Fibroblast of lung (primary cell): Measurements from ENCODE around the gene CNDP1. TPM values are rescaled to one million over a fixed set of nuclear protein-coding genes. Genes with fewer than 3 reads are reported as not detected.

Source experiments
- DNase-seq, 2 donors: peaks; one replicate each; pipeline versions ENCODE4 v3.0.0 to v3.0.0-alpha.2; 2010; ENCODE audit warnings: low read depth in 2 of 2
- H2AFZ ChIP-seq: 2 replicates; pipeline ENCODE4 v1.5.1; 2012; ENCODE audit warnings: low read length, control low read depth, inconsistent platforms
- H3K27ac ChIP-seq: 2 replicates; pipeline ENCODE4 v1.5.1; 2011; ENCODE audit warnings: low read length, control low read depth; ENCODE audit not compliant: insufficient read depth
- H3K27me3 ChIP-seq: 2 replicates; pipeline ENCODE4 v1.5.1; 2011; ENCODE audit warnings: mild to moderate bottlenecking, low read length; ENCODE audit not compliant: control insufficient read depth, insufficient read depth
- H3K36me3 ChIP-seq: 2 replicates; pipeline ENCODE4 v1.5.1; 2011; ENCODE audit warnings: low read length; ENCODE audit not compliant: control insufficient read depth, insufficient read depth
- H3K4me1 ChIP-seq: 2 replicates; pipeline ENCODE4 v1.5.1; 2011; ENCODE audit warnings: low read length; ENCODE audit not compliant: control insufficient read depth, insufficient read depth; ENCODE audit errors: extremely low read depth
- H3K4me2 ChIP-seq: 2 replicates; pipeline ENCODE4 v1.5.1; 2011; ENCODE audit warnings: low read length, control low read depth; ENCODE audit not compliant: insufficient read depth; ENCODE audit errors: extremely low read depth
- H3K4me3 ChIP-seq, 4 experiments: fragments of 200-600 bp in 1 of 4; sonication (generic) in 1 of 4; replicated peaks in 1 of 4; 2 replicates each; pipeline ENCODE4 v1.5.1; 2011 to 2016; ENCODE audit warnings: low read length in 4 of 4, low read depth in 3 of 4, mild to moderate bottlenecking in 3 of 4, control low read depth in 2 of 4, inconsistent platforms in 1 of 4, mixed read lengths in 1 of 4; ENCODE audit not compliant: insufficient read depth in 1 of 4; ENCODE audit errors: control extremely low read depth in 1 of 4
- H3K79me2 ChIP-seq: 2 replicates; pipeline ENCODE4 v1.5.1; 2012; ENCODE audit warnings: mild to moderate bottlenecking, low read length, inconsistent platforms; ENCODE audit not compliant: control insufficient read depth, insufficient read depth
- H3K9ac ChIP-seq: 2 replicates; pipeline ENCODE4 v1.5.1; 2011; ENCODE audit warnings: mild to moderate bottlenecking, low read length, control low read depth; ENCODE audit not compliant: insufficient read depth
- H3K9me3 ChIP-seq: 2 replicates; pipeline ENCODE4 v1.5.1; 2012; ENCODE audit warnings: low read depth, low read length; ENCODE audit not compliant: control insufficient read depth, insufficient read depth
- H4K20me1 ChIP-seq: 2 replicates; pipeline ENCODE4 v1.5.1; 2011; ENCODE audit warnings: low read length; ENCODE audit not compliant: control insufficient read depth, insufficient read depth; ENCODE audit errors: extremely low read depth
- EZH2 ChIP-seq: IDR thresholded peaks from 2 replicates; pipeline ENCODE4 v1.5.1; 2012; ENCODE audit warnings: low read length, control low read depth, mild to moderate bottlenecking; ENCODE audit errors: missing control alignments
- polyA plus RNA-seq, 2 donors: library from polyadenylated mRNA; depleted of rRNA in 1 of 2; stranded (reverse) in 1 of 2; unstranded in 1 of 2; fragments of >200 nt; gene quantifications; 2 replicates each; pipeline ENCODE4 v1.2.1, GENCODE V29; 2011 to 2012; ENCODE audit warnings: missing spikeins in 1 of 2
- total RNA-seq: library from RNA; depleted of rRNA; stranded (reverse); fragments of >200 nt; gene quantifications from 2 replicates; pipeline ENCODE4 v1.2.1, GENCODE V29; 2014
- TF ChIP-seq, protein P1 (sequence below), 2 donors: IDR thresholded peaks in 1 of 2; conservative IDR thresholded peaks in 1 of 2; 1 replicate in 1 of 2; 2 replicates in 1 of 2; pipeline ENCODE4 v1.5.1; 2011 to 2012; ENCODE audit warnings: low read length in 2 of 2, control low read depth in 1 of 2, inconsistent platforms in 1 of 2, low read depth in 1 of 2, mild to moderate bottlenecking in 1 of 2

The CNDP1 gene
- total and polyA plus RNA-seq, 2 donors (not counting 1 experiment from before 2014, with no cell fraction given) = not detected

DNA sequence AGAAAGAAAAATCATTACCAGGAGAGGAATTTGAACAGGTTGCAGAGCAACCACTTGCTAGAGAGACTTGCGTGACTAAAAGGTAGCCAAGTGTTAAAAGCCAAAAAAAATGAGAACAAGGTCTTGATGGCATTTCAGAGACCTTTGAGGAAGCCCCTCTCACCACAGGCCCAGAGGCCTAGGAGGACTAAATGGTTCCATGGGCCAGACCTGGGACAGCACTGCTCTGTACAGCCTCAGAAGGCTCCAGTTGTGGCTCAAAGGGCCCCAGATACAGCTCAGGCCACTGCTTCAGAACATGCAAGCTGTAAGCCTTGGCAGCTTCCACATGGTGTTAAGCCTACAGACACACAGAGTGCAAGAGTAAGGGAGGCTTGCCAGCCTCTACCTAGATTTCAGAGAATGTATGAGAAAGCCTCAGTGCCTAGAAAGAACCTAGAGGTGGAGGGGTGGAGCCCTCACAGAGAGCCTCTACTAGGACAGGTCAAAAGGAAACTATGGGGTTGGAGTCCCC, 15.3 kb downstream of the CNDP1 start:
- peaks cover 4% of the 10 kb centered on the region for H3K4me1 ChIP-seq
- H3K4me3 ChIP-seq = no peak overlapping the region
- H3K79me2 ChIP-seq = no peaks in the 10 kb centered on the region
- no peak overlapping the region for H3K4me2 ChIP-seq
- TF ChIP-seq EZH2 = no peak
- TF ChIP-seq, protein P1, sequence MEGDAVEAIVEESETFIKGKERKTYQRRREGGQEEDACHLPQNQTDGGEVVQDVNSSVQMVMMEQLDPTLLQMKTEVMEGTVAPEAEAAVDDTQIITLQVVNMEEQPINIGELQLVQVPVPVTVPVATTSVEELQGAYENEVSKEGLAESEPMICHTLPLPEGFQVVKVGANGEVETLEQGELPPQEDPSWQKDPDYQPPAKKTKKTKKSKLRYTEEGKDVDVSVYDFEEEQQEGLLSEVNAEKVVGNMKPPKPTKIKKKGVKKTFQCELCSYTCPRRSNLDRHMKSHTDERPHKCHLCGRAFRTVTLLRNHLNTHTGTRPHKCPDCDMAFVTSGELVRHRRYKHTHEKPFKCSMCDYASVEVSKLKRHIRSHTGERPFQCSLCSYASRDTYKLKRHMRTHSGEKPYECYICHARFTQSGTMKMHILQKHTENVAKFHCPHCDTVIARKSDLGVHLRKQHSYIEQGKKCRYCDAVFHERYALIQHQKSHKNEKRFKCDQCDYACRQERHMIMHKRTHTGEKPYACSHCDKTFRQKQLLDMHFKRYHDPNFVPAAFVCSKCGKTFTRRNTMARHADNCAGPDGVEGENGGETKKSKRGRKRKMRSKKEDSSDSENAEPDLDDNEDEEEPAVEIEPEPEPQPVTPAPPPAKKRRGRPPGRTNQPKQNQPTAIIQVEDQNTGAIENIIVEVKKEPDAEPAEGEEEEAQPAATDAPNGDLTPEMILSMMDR (conservative IDR thresholded peaks at IDR 0.05 in 1 of 2, IDR thresholded peaks at IDR 0.05 in 1 of 2; ENCODE audit: low read depth in 1 of 2, low read length in 2 of 2) = no peak
- no peak overlapping the region for H3K27ac ChIP-seq
- no peak for DNase-seq
- H3K27me3 ChIP-seq = no peaks in the 10 kb centered on the region
- H3K9me3 ChIP-seq = no peaks in the 10 kb centered on the region
- no peak overlapping the region for H3K9ac ChIP-seq
- H4K20me1 ChIP-seq = no peaks in the 10 kb centered on the region
- H3K36me3 ChIP-seq = no peaks in the 10 kb centered on the region
- H2AFZ ChIP-seq = no peak overlapping the region

DNA sequence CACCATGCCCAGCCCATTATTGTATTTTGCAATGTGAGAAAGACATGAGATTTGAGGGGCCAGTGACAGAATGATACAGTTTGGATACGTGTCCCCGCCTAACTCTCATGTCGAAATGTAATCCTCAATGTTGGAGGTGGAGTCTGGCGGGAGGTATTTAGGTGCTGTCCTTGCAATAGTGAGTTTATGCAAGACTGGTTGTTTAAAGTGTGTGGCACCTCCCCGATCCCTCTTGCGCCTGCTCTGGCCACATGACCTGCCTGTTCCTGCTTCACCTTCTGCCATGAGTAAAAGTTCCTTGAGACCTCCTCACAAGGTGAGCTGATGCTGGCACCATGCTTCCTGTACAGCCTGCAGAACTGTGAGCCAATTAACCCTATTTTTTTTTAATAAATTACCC, 16.6 kb downstream of the CNDP1 start:
- Histone ChIP-seq H2AFZ (no peak overlapping the region), H3K36me3 (no peaks in the 10 kb centered on the region), H3K4me2 (no peak overlapping the region), H3K9me3 (no peaks in the 10 kb centered on the region), H3K4me1 (peaks cover 4% of the 10 kb centered on the region), H3K27ac (no peak overlapping the region), H3K4me3 (no peak overlapping the region), H4K20me1 (no peaks in the 10 kb centered on the region), H3K9ac (no peak overlapping the region), H3K27me3 (no peaks in the 10 kb centered on the region), H3K79me2 (no peaks in the 10 kb centered on the region)
- DNase-seq = no peak
- TF ChIP-seq EZH2 = no peak
- TF ChIP-seq, protein P1 (conservative IDR thresholded peaks at IDR 0.05 in 1 of 2, IDR thresholded peaks at IDR 0.05 in 1 of 2; ENCODE audit: low read depth in 1 of 2, low read length in 2 of 2) = no peak

DNA sequence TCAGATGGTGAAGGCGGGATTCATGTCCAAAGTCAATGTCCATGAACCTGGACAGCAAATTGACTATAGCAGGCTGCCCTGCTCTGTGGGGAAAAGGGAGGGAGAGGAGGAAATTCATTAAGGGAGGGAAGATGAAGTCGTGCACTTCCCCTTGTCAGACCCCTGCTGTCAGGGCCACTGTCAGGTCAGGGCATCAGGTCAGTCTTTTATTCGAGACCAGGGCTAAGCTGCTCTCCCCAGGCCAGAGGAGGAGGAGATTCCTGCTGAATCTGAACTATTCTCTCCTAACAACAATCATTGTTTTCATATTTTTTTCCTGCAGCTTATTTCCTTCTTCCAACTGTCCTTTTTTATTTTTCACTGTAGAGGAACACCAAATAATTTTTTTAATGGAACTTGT, 17.2 kb downstream of the CNDP1 start:
- Histone ChIP-seq H3K4me3 (no peak overlapping the region), H3K27me3 (no peaks in the 10 kb centered on the region), H3K27ac (no peak overlapping the region), H3K9ac (no peak overlapping the region), H3K4me2 (no peak overlapping the region), H3K79me2 (no peaks in the 10 kb centered on the region), H3K9me3 (no peaks in the 10 kb centered on the region), H3K4me1 (peaks cover 3% of the 10 kb centered on the region), H4K20me1 (no peaks in the 10 kb centered on the region), H2AFZ (no peak overlapping the region), H3K36me3 (no peaks in the 10 kb centered on the region)
- DNase-seq = no peak
- no peak for TF ChIP-seq EZH2
- TF ChIP-seq, protein P1 (conservative IDR thresholded peaks at IDR 0.05 in 1 of 2, IDR thresholded peaks at IDR 0.05 in 1 of 2; ENCODE audit: low read depth in 1 of 2, low read length in 2 of 2) = no peak
